ENCODE measurements around the gene ADAMTSL4.

DNA sequence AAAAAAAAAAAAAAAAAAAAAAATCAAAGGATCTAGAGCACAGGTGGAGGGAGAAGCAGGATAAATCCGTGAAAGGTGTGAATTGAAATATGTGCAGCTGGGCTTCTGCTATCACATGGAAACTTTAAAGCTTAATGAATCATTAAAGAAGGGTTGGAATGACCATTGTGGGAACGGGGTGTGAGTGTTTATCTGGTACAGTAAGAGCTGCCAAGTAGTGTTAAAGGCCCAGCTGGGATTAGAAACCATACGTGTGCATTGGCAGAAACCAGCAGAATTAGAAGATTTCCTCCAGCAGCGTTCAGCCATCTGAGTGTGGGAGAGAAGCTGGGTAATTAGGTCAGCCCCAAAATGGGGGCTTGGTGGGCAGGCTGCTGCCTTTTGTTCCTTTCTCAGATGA lies 20.2 kb upstream of the ADAMTSL4 start:
- TF ChIP-seq EZH2 (IDR thresholded peaks at IDR 0.05), result no peak
- no peak for TF ChIP-seq POLR2AphosphoS5 (IDR thresholded peaks at IDR 0.05; ENCODE audit: borderline replicate concordance, low read depth, low read length)

Data from SK-N-MC (cell line).